ENCODE measurements around the gene CRAMP1.

CRAMP1 gene

GRCh38 chr16:1637526-1637925 is 25.4 kb downstream of the CRAMP1 start:
- no peak overlapping the region for H3K4ac ChIP-seq (ENCODE audit: low read length)
- WGBS, 2 donors (ENCODE audit: extremely low coverage in 2 of 2, insufficient read length in 2 of 2, insufficient replicate concordance in 1 of 2): no CpG with 5 or more reads among the region's 11 CpGs
- no peak overlapping the region for H3K4me3 ChIP-seq (ENCODE audit: low read length in 2 of 2)
- H2BK12ac ChIP-seq (ENCODE audit: low read length): no peak overlapping the region
- no peak overlapping the region for H3K23ac ChIP-seq (ENCODE audit: low read depth, low read length, poor library complexity)
- H3K27me3 ChIP-seq (ENCODE audit: control insufficient read depth in 3 of 3, insufficient read depth in 3 of 3, low read depth in 1 of 3, low read length in 3 of 3): no peaks in the 10 kb centered on the region
- no peak overlapping the region for H3K9ac ChIP-seq (ENCODE audit: low read depth, low read length, poor library complexity)
- no peak overlapping the region for H3K18ac ChIP-seq (ENCODE audit: low read length)
- no peak overlapping the region for H4K91ac ChIP-seq (ENCODE audit: low read depth, low read length, poor library complexity)
- H3K79me1 ChIP-seq (ENCODE audit: low read depth, low read length): peaks cover 25% of the 10 kb centered on the region
- peaks cover 58 to 94% of the 10 kb centered on the region in 2 donors for H3K36me3 ChIP-seq (replicated peaks in 1 of 2; ENCODE audit: control insufficient read depth in 2 of 2, insufficient read depth in 2 of 2, low read length in 2 of 2)
- H3K9me3 ChIP-seq (replicated peaks in 1 of 2; ENCODE audit: control insufficient read depth in 2 of 2, insufficient read depth in 1 of 2, low read depth in 1 of 2, low read length in 2 of 2): no peaks in the 10 kb centered on the region
- H2BK120ac ChIP-seq (ENCODE audit: low read depth, low read length): no peak overlapping the region
- no peak overlapping the region for H2AK5ac ChIP-seq (ENCODE audit: low read depth, low read length)
- H4K8ac ChIP-seq (ENCODE audit: low read depth, low read length): no peak overlapping the region
- DNase-seq (ENCODE audit: low spot score): no peak
- no peak overlapping the region for H2BK15ac ChIP-seq (ENCODE audit: low read length)
- no peaks in the 10 kb centered on the region for H3K4me1 ChIP-seq (ENCODE audit: control insufficient read depth in 2 of 2, insufficient read depth in 1 of 2, low read depth in 1 of 2, low read length in 2 of 2)
- no peak overlapping the region for H3K14ac ChIP-seq (ENCODE audit: low read length)
- H3K27ac ChIP-seq (replicated peaks; ENCODE audit: low read length): no peak overlapping the region
- H2BK5ac ChIP-seq (ENCODE audit: low read length): no peak overlapping the region
- no peak overlapping the region for H2AFZ ChIP-seq (ENCODE audit: low read length)
- no peak overlapping the region for H3K4me2 ChIP-seq (ENCODE audit: insufficient read depth, low read length, poor library complexity, severe bottlenecking)

DNA sequence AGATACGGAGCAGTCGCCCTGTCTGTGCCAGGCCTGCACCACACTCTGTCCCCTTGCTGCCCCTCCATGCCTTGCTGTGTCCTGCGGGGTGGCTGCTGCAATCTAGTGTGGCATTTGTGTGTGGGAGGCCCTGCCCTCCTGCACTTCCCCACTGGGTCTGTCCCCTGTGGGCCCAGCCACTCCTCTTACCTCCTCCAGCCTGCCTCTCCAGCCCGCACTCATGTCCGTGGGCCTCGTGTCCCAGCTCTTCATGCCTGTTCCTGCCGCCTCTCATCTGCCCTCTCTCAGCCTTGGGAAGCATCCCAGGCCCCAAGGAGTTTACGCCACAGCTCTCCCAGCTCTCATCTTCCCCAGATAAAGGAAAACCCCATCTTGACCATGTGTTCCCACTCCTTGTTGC is 26.6 kb downstream of the CRAMP1 start:
- H3K27me3 ChIP-seq (ENCODE audit: control insufficient read depth in 3 of 3, insufficient read depth in 3 of 3, low read depth in 1 of 3, low read length in 3 of 3): no peaks in the 10 kb centered on the region
- H3K9me3 ChIP-seq (replicated peaks in 1 of 2; ENCODE audit: control insufficient read depth in 2 of 2, insufficient read depth in 1 of 2, low read depth in 1 of 2, low read length in 2 of 2): no peaks in the 10 kb centered on the region
- H3K79me1 ChIP-seq (ENCODE audit: low read depth, low read length): peaks cover 18% of the 10 kb centered on the region
- no CpG with 5 or more reads among the region's 8 CpGs for WGBS, 2 donors (ENCODE audit: extremely low coverage in 2 of 2, insufficient read length in 2 of 2, insufficient replicate concordance in 1 of 2)
- no peak overlapping the region for H3K9ac ChIP-seq (ENCODE audit: low read depth, low read length, poor library complexity)
- H2AK5ac ChIP-seq (ENCODE audit: low read depth, low read length): no peak overlapping the region
- H3K18ac ChIP-seq (ENCODE audit: low read length): no peak overlapping the region
- H3K23ac ChIP-seq (ENCODE audit: low read depth, low read length, poor library complexity): no peak overlapping the region
- no peak overlapping the region for H3K14ac ChIP-seq (ENCODE audit: low read length)
- peak overlapping the region; percentile 65 for H4K8ac ChIP-seq (ENCODE audit: low read depth, low read length)
- no peak overlapping the region for H3K4me2 ChIP-seq (ENCODE audit: insufficient read depth, low read length, poor library complexity, severe bottlenecking)
- no peak overlapping the region for H2BK5ac ChIP-seq (ENCODE audit: low read length)
- no peaks in the 10 kb centered on the region for H3K4me1 ChIP-seq (ENCODE audit: control insufficient read depth in 2 of 2, insufficient read depth in 1 of 2, low read depth in 1 of 2, low read length in 2 of 2)
- H2BK15ac ChIP-seq (ENCODE audit: low read length): no peak overlapping the region
- H3K36me3 ChIP-seq (replicated peaks in 1 of 2; ENCODE audit: control insufficient read depth in 2 of 2, insufficient read depth in 2 of 2, low read length in 2 of 2): peaks cover 55 to 94% of the 10 kb centered on the region in 2 donors
- DNase-seq (ENCODE audit: low spot score): no peak
- no peak overlapping the region for H2BK120ac ChIP-seq (ENCODE audit: low read depth, low read length)
- H2BK12ac ChIP-seq (ENCODE audit: low read length): no peak overlapping the region
- no peak overlapping the region for H3K4me3 ChIP-seq (ENCODE audit: low read length in 2 of 2)
- no peak overlapping the region for H3K27ac ChIP-seq (replicated peaks; ENCODE audit: low read length)
- no peak overlapping the region for H2AFZ ChIP-seq (ENCODE audit: low read length)
- no peak overlapping the region for H4K91ac ChIP-seq (ENCODE audit: low read depth, low read length, poor library complexity)
- H3K4ac ChIP-seq (ENCODE audit: low read length): no peak overlapping the region

DNA sequence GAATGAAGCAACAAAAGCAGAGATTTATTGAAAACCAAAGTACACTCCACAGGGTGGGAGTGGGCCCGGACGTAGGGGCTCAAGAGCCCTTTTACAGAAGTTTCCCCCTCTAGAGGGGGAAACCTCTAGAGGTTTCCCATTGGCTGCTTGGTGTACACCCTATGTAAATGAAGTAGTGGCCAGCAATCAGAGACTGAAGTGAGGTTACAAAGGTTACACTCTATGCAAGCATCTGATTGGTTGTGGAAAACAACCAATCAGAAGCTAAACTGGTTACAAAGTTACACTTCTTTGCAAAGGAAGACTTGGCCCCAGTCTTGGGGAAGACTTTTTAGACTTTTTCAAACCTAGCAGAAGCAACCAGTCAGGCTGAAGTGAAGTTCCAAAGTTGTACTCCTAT is 27.1 kb downstream of the CRAMP1 start:
- H3K79me1 ChIP-seq (ENCODE audit: low read depth, low read length): peaks cover 18% of the 10 kb centered on the region
- no peak overlapping the region for H3K18ac ChIP-seq (ENCODE audit: low read length)
- DNase-seq (ENCODE audit: low spot score): no peak
- no peak overlapping the region for H2BK120ac ChIP-seq (ENCODE audit: low read depth, low read length)
- no peak overlapping the region for H3K4ac ChIP-seq (ENCODE audit: low read length)
- H3K14ac ChIP-seq (ENCODE audit: low read length): no peak overlapping the region
- no peak overlapping the region for H4K8ac ChIP-seq (ENCODE audit: low read depth, low read length)
- no peak overlapping the region for H2BK12ac ChIP-seq (ENCODE audit: low read length)
- no peak overlapping the region for H3K23ac ChIP-seq (ENCODE audit: low read depth, low read length, poor library complexity)
- H3K4me3 ChIP-seq (ENCODE audit: low read length in 2 of 2): no peak overlapping the region
- H3K4me2 ChIP-seq (ENCODE audit: insufficient read depth, low read length, poor library complexity, severe bottlenecking): no peak overlapping the region
- H3K36me3 ChIP-seq (replicated peaks in 1 of 2; ENCODE audit: control insufficient read depth in 2 of 2, insufficient read depth in 2 of 2, low read length in 2 of 2): peaks cover 55 to 94% of the 10 kb centered on the region in 2 donors
- H2BK5ac ChIP-seq (ENCODE audit: low read length): no peak overlapping the region
- H3K9ac ChIP-seq (ENCODE audit: low read depth, low read length, poor library complexity): no peak overlapping the region
- no CpG with 5 or more reads among the region's 2 CpGs for WGBS, 2 donors (ENCODE audit: extremely low coverage in 2 of 2, insufficient read length in 2 of 2, insufficient replicate concordance in 1 of 2)
- H2AFZ ChIP-seq (ENCODE audit: low read length): no peak overlapping the region
- no peak overlapping the region for H3K27ac ChIP-seq (replicated peaks; ENCODE audit: low read length)
- peaks cover 0 to 2% of the 10 kb centered on the region in 2 donors for H3K9me3 ChIP-seq (replicated peaks in 1 of 2; ENCODE audit: control insufficient read depth in 2 of 2, insufficient read depth in 1 of 2, low read depth in 1 of 2, low read length in 2 of 2)
- H4K91ac ChIP-seq (ENCODE audit: low read depth, low read length, poor library complexity): no peak overlapping the region
- H3K27me3 ChIP-seq (ENCODE audit: control insufficient read depth in 3 of 3, insufficient read depth in 3 of 3, low read depth in 1 of 3, low read length in 3 of 3): no peaks in the 10 kb centered on the region
- H2AK5ac ChIP-seq (ENCODE audit: low read depth, low read length): no peak overlapping the region
- H2BK15ac ChIP-seq (ENCODE audit: low read length): no peak overlapping the region
- no peaks in the 10 kb centered on the region for H3K4me1 ChIP-seq (ENCODE audit: control insufficient read depth in 2 of 2, insufficient read depth in 1 of 2, low read depth in 1 of 2, low read length in 2 of 2)

GRCh38 chr16:1639860-1640259 is 27.7 kb downstream of the CRAMP1 start:
- no peak overlapping the region for H3K4me2 ChIP-seq (ENCODE audit: insufficient read depth, low read length, poor library complexity, severe bottlenecking)
- H3K27me3 ChIP-seq (ENCODE audit: control insufficient read depth in 3 of 3, insufficient read depth in 3 of 3, low read depth in 1 of 3, low read length in 3 of 3): no peaks in the 10 kb centered on the region
- H3K27ac ChIP-seq (replicated peaks; ENCODE audit: low read length): no peak overlapping the region
- no peak overlapping the region for H2BK5ac ChIP-seq (ENCODE audit: low read length)
- no peaks in the 10 kb centered on the region for H3K4me1 ChIP-seq (ENCODE audit: control insufficient read depth in 2 of 2, insufficient read depth in 1 of 2, low read depth in 1 of 2, low read length in 2 of 2)
- no peak overlapping the region for H2BK120ac ChIP-seq (ENCODE audit: low read depth, low read length)
- no peak overlapping the region for H3K18ac ChIP-seq (ENCODE audit: low read length)
- no peak overlapping the region for H2BK15ac ChIP-seq (ENCODE audit: low read length)
- H2AK5ac ChIP-seq (ENCODE audit: low read depth, low read length): no peak overlapping the region
- H3K9ac ChIP-seq (ENCODE audit: low read depth, low read length, poor library complexity): no peak overlapping the region
- peaks cover 0 to 2% of the 10 kb centered on the region in 2 donors for H3K9me3 ChIP-seq (replicated peaks in 1 of 2; ENCODE audit: control insufficient read depth in 2 of 2, insufficient read depth in 1 of 2, low read depth in 1 of 2, low read length in 2 of 2)
- H2AFZ ChIP-seq (ENCODE audit: low read length): no peak overlapping the region
- no peak for DNase-seq (ENCODE audit: low spot score)
- no peak overlapping the region for H4K91ac ChIP-seq (ENCODE audit: low read depth, low read length, poor library complexity)
- no peak overlapping the region for H3K4me3 ChIP-seq (ENCODE audit: low read length in 2 of 2)
- no peak overlapping the region for H3K4ac ChIP-seq (ENCODE audit: low read length)
- H3K79me1 ChIP-seq (ENCODE audit: low read depth, low read length): peaks cover 13% of the 10 kb centered on the region
- no peak overlapping the region for H2BK12ac ChIP-seq (ENCODE audit: low read length)
- no peak overlapping the region for H3K14ac ChIP-seq (ENCODE audit: low read length)
- no peak overlapping the region for H4K8ac ChIP-seq (ENCODE audit: low read depth, low read length)
- no CpG with 5 or more reads among the region's 11 CpGs for WGBS, 2 donors (ENCODE audit: extremely low coverage in 2 of 2, insufficient read length in 2 of 2, insufficient replicate concordance in 1 of 2)
- peaks cover 52 to 94% of the 10 kb centered on the region in 2 donors for H3K36me3 ChIP-seq (replicated peaks in 1 of 2; ENCODE audit: control insufficient read depth in 2 of 2, insufficient read depth in 2 of 2, low read length in 2 of 2)
- no peak overlapping the region for H3K23ac ChIP-seq (ENCODE audit: low read depth, low read length, poor library complexity)

Data from neuronal stem cell (in vitro differentiated cells).